Mucosa of rectum (tissue), 2 donors: ENCODE measurements around the gene RNPEP.
"Not testable (repeated sequence)": the region's sequence is repeated elsewhere in the genome, so short reads cannot be mapped to it uniquely, and the experiment has no call there.

Experiments used
- H3K27ac ChIP-seq, 2 donors: one replicate each; pipeline ENCODE4 v1.7.0; 2013; ENCODE audit warnings: inconsistent platforms in 2 of 2, low read depth in 2 of 2, low read length in 2 of 2
- H3K27me3 ChIP-seq, 2 donors: one replicate each; pipeline ENCODE4 v1.7.0; 2013; ENCODE audit warnings: low read length in 2 of 2; ENCODE audit not compliant: control insufficient read depth in 2 of 2, insufficient read depth in 2 of 2
- H3K36me3 ChIP-seq, 2 donors: one replicate each; pipeline ENCODE4 v1.7.0; 2013; ENCODE audit warnings: low read length in 2 of 2; ENCODE audit not compliant: control insufficient read depth in 2 of 2, insufficient read depth in 2 of 2
- H3K4me1 ChIP-seq, 2 donors: one replicate each; pipeline ENCODE4 v1.7.0; 2013; ENCODE audit warnings: low read length in 2 of 2, mild to moderate bottlenecking in 1 of 2; ENCODE audit not compliant: control insufficient read depth in 2 of 2, insufficient read depth in 2 of 2
- H3K4me3 ChIP-seq, 2 donors: one replicate each; pipeline ENCODE4 v1.7.0; 2013; ENCODE audit warnings: low read length in 2 of 2
- H3K9ac ChIP-seq, 2 donors: one replicate each; pipeline ENCODE4 v1.7.0; 2013; ENCODE audit warnings: low read length in 2 of 2, low read depth in 1 of 2, mild to moderate bottlenecking in 1 of 2
- H3K9me3 ChIP-seq, 2 donors: one replicate each; pipeline ENCODE4 v1.7.0; 2013; ENCODE audit warnings: low read length in 2 of 2; ENCODE audit not compliant: control insufficient read depth in 2 of 2
- donor health status: healthy.
- donor health status: Normal muscosa, but diverticular disease.

Gene RNPEP

DNA sequence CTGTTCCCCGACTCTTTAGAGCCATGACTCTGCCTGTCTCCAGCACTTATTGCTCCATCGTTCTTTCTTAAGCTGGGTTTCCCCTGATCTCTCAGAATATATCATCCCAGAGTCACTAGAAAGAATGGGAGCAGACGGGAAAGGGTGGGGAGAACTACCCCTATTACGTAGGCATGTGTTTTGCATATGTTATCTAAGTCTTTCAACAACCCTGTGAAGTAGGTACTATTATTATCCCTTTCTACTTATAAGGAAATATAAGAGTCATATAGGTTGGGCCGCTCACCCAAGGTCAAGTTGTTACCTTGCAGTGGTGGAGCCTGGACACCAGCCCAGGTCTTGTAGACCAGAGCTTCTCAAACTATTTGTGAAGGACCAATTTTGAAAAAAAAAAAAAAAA is 66.7 kb downstream of the RNPEP start:
- H3K4me3 ChIP-seq: peak overlapping the region in 1 of 2 donors; percentile 1
- H3K9ac ChIP-seq: peak overlapping the region; percentile 35 to 68
- H3K4me1 ChIP-seq: peaks cover 38 to 48% of the 10 kb centered on the region in 2 donors
- H3K36me3 ChIP-seq: no peaks in the 10 kb centered on the region
- H3K27me3 ChIP-seq: no peaks in the 10 kb centered on the region
- peak overlapping the region; percentile 97 for H3K27ac ChIP-seq
- H3K9me3 ChIP-seq: no peaks in the 10 kb centered on the region

DNA sequence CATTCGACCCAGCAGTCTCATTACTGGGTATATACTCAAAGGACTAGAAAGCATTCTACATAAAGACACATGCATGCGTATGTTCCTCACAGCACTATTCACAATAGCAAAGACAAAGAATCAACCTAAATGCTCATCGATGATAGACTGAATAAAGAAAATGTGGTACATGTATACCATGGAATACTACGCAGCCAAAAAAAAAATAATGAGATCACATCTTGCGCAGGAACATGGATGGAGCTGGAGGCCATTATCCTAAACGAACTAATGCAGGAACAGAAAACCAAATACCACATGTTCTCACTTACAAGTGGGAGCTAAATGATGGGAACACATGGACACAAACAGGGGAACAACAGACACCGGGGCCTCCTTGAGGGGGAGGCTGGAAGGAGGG is 71.6 kb downstream of the RNPEP start:
- Histone ChIP-seq H3K4me3 (no peak overlapping the region), H3K27ac (no peak overlapping the region), H3K36me3 (no peaks in the 10 kb centered on the region), H3K9ac (no peak overlapping the region), H3K27me3 (no peaks in the 10 kb centered on the region), H3K9me3 (no peaks in the 10 kb centered on the region), H3K4me1 (peaks cover 16 to 26% of the 10 kb centered on the region in 2 donors)

DNA sequence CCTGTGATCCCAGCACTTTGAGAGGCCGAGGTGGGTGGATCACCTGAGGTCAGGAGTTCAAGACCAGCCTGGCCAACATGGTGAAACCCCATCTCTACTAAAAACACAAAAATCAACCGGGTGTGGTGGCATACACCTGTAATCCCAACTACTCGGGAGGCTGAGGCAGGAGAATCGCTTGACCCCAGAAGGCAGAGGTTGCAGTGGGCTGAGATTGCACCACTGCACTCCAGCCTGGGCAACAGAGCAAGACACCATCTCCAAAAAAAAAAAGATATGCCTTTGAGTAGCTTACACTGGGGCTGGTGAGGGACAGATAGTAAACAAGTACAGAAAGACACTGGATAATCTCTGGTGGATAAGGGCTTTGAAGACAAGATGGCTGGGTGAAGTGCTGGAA is 72.2 kb downstream of the RNPEP start:
- H3K27ac ChIP-seq, H3K36me3 ChIP-seq, H3K9me3 ChIP-seq, H3K27me3 ChIP-seq, H3K4me3 ChIP-seq: not testable (repeated sequence)
- peak overlapping the region in 1 of 2 donors; percentile 12 for H3K9ac ChIP-seq
- H3K4me1 ChIP-seq: peaks cover 15 to 25% of the 10 kb centered on the region in 2 donors
